LNCAP (cell line): ENCODE measurements around the gene TM4SF1.

Experiments used
- CTCF ChIP-seq: fragments of 450-650 bp; IDR thresholded peaks from 2 replicates; pipeline ENCODE4 v1.5.1; 2017; ENCODE audit warnings: mild to moderate bottlenecking

Gene TM4SF1

GRCh38 chr3:149401926-149402310 is 24.5 kb upstream of the TM4SF1 start:
- no peak for TF ChIP-seq CTCF

- TF ChIP-seq CTCF = no peak
Measured at GRCh38 chr3:149401212-149401925, 23.9 kb upstream of the TM4SF1 start.

DNA sequence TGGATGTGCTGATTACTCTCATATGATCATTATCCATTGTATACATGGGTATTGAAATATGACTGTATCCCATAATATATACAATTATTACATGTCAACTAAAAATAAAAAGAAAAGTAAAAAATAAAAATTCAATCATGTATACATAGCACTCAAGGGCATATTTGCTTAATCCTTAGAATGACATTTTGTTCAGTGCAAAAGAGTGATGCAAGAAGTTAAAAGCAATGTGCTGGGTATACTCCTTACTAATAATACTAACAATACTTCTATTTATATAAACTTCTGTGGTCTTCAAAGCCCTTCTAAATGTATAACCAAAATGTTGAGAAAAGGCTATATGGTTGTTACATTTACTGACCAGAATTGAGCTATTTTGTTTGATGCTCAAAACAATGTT is 23.2 kb upstream of the TM4SF1 start:
- TF ChIP-seq CTCF = no peak

DNA sequence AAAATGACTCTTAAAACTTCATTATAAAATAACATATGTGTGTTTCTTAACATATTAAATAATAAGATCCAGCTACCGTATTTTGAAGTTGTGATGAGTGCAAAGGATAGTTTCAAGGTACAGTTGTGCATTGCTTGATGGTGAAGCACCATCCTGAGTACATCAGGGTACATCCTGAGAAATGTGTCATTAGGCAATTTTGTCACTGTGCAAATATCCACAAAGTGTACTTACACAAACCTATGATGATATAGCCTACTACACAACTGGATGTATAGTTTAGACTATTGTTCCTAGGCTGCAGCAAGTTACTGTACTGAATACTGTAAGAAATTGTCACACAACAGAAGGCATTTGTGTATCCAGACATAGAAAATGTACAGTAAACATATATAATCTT is 20.8 kb upstream of the TM4SF1 start:
- TF ChIP-seq CTCF = no peak

DNA sequence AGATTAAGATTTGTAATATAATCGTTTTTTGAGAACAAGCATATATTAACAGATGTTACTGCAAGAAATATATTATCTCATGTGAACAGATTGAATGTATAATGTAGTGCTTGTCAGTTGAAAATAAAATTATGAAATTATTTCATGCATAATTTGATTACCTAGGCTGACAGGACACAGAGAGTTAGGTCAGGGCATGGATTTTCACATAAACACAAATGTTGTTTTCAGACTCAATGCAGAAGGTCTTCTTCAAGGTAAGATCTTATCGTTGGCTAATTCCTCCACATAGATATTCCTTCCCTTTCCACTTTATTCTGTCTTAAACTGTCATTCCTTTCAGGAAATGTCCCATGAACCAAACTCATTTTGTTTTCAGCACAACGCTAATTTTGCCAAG is 20.1 kb upstream of the TM4SF1 start:
- TF ChIP-seq CTCF = no peak

- no peak for TF ChIP-seq CTCF
Measured at GRCh38 chr3:149396476-149396875, 19.0 kb upstream of the TM4SF1 start.

DNA sequence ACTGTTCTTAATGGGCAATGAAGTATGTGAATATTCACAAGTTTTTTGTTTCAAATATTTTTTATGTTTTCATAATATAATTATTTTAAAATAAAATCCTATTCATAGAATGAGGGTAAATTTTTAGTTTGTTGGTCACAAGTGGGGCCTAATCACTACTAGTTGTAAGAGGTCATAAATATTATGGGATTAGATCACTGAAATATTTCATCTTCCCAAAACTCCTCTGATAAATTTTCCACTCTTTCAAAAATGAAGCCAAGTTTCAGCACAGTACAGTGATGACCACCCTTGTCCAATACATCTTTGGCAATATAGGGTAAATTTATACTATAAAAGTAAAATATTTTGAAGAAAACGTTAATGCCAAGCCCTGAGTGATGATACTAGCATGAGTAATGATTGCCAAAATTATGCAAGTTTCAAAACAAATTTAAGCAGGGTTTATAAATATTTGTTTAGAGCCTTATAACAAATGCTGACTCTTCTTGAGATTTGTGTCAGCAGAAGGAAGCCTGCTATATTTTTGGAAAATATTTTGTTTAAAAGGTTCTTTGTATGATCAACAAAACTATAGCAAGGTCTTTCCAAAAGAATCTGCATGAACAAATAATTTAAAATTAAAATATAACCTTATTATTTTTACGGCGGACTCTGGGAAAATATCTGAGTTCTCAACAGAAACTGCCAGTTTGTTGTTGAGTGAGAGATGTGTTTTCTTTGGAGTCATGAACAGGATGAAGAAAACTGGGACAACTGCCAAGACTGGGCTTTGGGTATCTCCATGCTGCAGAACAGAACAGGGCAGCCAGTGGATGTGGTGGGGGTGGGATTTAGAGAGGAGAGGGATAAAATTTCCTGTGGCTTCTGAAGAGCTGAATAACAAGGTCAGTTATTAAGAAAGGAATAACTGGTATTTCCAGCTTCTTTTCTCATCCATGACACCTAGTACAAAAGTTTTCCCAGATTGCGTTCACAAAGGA is 17.9 kb upstream of the TM4SF1 start:
- no peak for TF ChIP-seq CTCF
